NCI-H2227 (cell line): Measurements from ENCODE around the gene TBC1D17.

Experiments used
- DNase-seq: peaks from one replicate; lab custom pipeline; 2025; ENCODE audit not compliant: unreplicated experiment; lab: John Stamatoyannopoulos, UW

TBC1D17 gene

GRCh38 chr19:49890349-49891311, 13.1 kb downstream of the TBC1D17 start:
- DNase-seq: no peak

DNA sequence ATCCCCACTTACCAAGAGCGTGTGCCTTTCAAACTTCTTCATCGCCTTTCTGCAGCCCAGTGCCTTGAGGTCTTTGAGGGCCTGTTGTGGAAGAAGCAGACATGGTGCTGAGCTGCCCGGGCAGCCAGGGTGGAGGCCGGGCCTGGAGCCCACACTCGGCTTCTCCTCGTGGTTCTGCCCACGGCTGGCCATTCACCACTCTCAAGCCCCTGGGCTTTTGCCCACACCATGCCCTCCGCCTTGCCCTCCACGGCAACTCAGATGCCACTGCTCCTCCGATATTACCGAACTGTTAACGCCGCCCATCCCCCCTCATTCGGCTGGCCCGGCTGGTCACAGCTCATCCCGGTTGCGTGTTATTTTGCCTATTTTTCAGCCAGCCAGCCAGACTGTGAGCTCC, 13.9 kb downstream of the TBC1D17 start:
- no peak for DNase-seq

DNA sequence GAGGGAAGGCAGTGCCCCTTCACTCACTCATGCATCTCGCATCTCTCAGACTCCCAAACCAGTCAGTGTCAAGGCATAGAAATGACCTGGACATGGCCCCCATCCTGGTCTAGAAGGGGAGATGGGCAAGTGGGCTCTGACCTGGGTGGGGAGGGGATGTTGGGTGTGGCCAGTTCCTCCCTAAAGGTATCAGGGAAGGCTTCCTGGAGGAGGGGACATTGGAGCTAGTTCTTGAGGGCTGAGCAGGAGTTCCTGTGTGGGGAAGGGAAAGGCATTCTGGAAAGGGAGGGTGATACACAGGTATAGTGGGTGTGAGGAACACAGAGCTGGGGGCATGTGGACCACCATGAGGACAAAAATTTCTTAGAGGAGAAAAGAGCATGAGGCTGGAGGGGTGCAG, 15.2 kb downstream of the TBC1D17 start:
- DNase-seq: no peak

DNA sequence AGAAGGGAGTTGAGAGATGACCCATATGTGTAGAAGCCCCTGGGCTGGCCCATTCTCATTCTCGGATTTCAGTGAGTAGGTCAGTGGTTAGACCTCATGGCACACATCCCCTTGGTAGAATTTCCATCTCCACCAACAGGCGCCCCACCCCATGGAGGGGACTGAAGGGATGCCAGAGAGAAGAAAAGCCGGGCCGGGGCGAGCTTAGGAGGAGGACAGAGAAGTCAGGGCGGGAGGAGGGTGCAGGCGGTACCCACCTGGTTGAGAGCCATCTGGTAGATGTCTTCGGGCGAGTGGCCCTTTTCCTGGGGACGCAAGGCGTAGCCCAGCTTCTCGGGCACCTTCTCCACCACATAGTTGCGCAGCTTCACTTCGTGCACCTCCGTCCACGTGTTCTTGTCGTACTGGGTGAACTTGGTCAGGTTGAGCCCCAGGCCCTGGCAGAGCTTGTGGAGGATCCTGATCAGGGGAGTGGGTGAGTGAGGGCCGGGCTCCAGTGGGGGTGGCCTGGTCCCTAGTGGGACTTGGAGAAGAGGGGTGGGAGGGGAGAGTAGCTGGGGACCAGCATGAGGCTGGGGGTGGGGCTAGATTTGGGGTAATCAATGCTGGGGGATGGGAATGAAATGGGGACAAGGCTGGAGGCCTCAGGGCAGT, 16.6 kb downstream of the TBC1D17 start:
- no peak for DNase-seq

- DNase-seq: no peak
These were observed 17.5 kb downstream of the TBC1D17 start for GRCh38 chr19:49894879-49895565.

DNA sequence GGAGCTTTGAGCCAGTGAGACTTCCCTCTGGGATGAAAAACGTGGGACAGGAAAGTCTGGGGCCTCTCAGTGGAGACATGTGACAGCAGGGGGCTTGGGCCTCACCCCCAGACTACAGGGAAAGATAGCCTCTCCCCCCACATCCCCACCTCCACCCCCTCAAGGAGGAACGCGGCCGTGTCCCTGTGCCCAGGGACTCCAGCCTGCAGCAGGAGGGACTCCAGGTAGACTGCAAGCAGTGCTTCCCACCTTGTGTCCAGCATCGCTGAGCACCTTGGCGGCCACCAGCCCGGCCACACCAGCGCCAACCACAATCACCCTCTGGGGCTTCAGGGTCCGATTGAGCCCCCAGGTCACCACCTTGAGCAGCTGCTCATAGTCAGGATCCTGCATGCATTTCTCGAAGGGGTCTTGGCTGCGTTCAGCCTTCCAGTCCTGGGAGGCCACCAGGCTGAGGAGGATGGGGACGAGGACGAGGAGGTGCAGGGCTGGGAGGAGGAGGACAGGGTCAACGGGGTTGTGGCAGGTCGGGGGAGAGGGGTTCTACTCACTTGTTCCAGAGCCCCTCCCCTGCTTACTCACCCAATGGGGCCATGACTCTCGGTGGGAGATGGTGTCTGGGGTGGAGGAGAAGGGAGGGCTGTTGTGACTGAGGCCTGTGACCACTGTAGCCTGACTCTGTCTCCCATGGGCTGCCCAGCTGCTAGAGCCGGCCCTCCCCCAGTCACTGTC, 18.2 kb downstream of the TBC1D17 start:
- DNase-seq: no peak

GRCh38 chr19:49896863-49897621, 19.5 kb downstream of the TBC1D17 start, which contains the start of gene IL4I1:
Gene IL4I1, minus strand, starts transcription at chr19:49896887. Its CDS starts 727 bp downstream, at chr19:49896160.
- no peak for DNase-seq

DNA sequence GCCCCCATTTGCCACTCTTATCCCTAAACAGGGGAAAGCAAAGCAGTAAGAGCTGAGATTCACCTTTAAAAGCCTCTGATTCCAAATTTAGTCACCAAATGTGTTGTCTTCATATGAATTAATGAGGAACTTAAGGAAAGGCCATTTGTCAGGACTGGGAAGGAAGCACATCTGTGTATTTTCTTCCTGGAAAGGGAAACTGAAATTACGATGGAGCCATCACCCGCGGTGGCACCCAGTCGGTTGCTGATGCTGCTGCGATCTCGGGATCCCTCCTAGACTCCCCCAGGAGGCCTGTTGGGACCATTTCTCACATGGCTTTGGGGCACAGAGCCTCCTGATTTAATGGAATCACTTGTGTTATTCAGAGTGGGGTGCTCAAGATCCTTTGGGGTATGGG, 26.6 kb downstream of the TBC1D17 start:
- no peak for DNase-seq

DNA sequence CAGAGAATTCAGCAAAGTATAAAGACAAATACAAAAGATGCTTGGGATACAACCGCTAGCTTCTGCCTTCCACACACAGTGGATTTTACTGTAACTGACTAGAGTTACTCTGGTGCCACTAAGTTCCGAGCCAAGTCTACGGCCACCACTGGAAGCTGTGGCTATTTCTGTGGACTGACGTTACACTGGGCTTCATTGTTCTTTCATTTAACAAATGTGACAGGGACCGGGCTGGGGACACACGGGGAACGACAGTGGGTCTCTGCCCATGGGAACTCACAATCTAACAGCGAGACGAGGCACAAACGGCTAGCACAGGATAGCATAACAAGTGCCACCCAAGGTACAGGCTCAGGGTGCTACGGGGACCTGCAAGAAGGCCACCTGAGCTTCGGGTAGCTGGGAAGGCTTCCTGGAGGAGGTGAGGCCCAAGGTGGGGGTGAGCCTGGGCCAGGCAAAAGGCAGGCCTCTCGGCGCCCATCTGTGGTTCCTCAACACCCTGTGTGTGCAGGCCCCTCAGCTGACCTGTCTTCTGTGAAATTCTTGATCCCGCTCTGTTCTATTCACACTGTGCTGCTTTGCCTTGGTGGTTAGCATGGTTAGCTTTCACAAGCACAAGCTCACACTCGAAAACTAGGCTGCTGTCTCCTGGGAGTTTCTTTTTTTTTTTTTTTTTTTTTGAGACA, 29.5 kb downstream of the TBC1D17 start:
- no peak for DNase-seq

DNA sequence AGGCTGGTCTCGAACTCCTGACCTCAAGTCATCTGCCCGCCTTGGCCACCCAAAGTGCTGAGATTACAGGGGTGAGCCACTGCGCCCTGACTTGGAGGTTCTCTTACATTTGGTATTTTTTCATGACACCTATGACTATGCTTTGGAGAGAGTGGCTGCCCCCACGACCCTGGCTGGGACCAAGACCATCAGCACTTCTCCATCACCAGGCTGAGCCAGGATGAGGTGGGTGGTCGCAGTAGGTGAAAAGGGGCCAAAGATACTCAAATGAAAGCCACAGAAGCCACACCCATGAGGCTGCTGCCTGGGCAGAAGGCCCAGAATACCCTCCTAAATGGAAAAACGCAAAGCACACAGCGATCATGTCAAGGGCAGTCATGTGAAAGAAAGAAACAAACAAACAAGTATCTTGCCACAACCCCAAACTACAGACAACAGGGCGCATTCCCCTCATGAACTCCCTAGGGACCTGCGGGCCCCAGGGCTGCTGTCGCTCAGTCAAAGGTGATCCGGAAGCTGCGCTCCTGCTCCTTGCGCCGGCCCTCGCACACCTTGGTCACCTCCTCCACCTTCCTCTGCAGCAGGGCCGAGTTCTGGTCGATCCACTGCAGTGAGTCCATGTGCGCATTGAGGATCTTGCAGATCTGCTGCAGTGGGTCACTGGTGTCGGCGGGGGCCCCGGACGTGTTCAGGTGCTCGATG, 30.4 kb downstream of the TBC1D17 start:
- no peak for DNase-seq

DNA sequence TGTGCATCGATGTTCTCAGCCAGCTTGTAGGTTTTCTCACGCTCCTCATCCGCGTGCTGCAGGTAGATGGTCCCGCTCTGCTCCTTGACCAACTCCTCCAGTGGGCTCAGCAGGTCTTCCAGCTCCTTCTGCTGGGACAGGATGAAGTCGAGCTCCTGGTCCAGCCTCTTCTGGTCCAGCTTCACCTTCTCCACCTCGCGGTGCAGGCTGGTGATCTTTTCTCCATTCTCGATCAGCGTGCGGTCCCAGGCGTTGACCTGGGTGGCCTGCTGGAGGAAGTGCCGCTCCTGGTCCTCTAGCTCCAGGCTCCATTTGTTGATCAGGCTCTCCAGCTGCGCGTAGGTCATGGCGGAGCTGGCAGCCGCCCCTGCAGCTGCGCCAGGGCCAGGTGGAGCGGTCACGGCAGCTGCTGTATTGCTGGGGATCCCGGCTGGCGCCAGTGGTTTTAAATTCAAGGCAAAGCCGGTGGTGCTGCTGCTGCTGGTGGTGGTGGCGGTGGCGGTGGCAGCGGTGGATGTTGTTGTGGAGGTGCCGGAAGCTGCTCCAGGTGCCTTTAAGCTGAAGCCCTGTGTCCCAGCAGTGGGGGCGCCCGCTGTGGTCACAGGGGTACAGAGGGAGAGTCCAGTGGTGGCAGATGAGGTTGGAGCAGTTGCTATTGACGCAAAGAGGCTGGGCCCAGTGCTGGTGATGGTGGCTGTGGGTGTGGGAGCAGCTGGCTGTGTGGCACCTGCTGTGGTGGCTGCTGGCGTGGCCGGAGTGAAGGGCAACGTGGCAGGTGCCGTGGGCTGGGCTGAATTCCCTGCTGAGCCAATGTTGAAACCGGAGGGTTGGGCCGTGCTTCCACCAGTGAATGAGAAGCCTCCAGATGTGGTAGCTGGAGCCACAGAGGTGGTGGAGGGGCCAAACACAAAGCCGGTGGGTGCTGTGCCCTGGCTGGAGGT, 31.2 kb downstream of the TBC1D17 start:
- no peak for DNase-seq

GRCh38 chr19:49910179-49910578, 32.7 kb downstream of the TBC1D17 start:
- DNase-seq: no peak

GRCh38 chr19:49911381-49912145, 34.1 kb downstream of the TBC1D17 start:
- DNase-seq: no peak

DNA sequence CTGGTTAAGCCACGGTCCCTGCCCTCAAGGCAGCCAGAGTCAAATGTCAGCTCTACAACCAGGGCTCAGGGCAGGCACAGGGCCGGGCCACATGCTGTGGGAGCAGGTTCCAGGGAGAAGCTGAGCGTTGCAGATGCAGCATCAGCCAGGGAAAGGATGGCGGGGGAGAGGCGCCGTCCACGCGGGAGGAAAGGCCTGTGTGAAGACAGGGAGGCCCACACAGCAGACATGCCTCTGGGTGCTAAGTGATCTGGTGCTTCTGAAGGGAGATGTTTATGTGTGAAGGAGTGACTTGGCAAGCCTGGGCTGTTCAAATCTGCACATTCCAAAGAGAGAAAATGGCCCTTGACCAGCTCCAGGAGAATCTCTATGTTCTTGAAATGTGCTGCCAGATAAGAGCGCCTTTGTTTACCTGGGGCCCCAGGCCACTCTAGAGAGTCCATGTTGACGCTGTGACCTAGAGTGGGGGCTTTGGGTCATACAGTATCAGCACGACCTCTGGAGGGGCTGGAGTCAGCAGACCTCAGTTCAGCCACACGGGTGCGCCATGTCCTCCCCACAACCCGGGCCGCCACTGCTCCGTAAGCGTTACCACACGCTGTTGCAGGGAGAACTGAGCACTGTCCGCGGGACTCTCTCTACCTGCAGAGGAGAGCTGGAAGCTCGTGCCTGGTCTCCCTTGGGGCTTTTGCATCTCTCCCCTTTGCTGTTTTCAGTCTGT, 35.6 kb downstream of the TBC1D17 start:
- DNase-seq: no peak

- no peak for DNase-seq
These were observed 36.2 kb downstream of the TBC1D17 start for GRCh38 chr19:49913720-49914119.

GRCh38 chr19:49915271-49915670, 37.8 kb downstream of the TBC1D17 start:
- DNase-seq: no peak
